Measurements from ENCODE around the gene TUBB. TPM values are rescaled to one million over a fixed set of nuclear protein-coding genes. Genes with fewer than 3 reads are reported as not detected.
A peak's percentile ranks its signal among the peaks of the same experiment; 100 is the strongest.

The TUBB gene
- total and polyA plus RNA-seq, 2 of the 8 experiments (the other 6 are each of a cell fraction or from before 2014, with no cell fraction given), result 1,880 to 3,022 TPM

DNA sequence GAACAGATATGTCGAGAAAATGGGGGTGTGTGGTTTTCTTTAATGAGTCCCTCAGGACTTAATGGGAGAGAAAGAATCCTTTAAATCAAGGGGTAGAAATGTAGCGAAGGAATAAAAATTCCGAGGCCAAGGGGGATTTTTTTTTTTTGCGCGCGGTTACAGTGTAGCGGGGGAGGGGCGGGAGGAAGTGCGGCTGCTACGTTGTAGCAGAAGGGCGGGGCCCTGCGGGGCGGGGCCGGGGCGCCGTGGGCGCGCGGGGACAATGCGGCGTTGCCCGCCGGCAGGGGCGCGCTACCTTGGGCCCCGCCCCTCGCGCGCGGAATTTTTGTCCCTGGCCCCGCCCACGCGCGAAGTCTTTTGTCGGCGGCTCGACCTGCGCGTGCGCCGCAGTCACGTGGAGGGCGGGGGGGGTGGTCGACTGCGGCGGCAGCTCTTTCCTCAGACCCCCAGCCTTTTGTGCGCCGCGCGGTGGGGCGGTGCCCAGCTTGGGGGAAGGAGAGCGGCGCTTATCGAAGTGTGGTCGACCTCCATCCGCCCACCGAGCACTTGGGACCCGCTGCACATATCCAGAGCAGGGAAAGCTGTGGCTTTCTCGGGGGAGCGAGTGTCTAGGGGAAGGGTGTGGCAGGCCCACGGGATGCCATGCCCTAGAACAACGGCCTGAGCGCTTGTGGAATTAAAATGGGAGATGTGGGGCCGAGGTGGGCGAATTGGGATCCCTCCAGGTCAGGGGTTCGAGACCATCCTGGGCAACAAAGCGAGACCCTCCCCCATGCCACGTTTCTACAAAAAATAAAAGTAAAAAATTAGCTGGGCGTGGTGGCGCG, 1.3 kb downstream of the TUBB start:
- WGBS, 2 experiments (ENCODE audit: extremely low coverage in 1 of 2, insufficient coverage in 1 of 2, insufficient read length in 1 of 2, insufficient replicate concordance in 2 of 2, low coverage in 1 of 2, low lambda C conversion rate in 2 of 2, missing lambda C conversion rate in 1 of 2), result 0% methylated on average over 42 of the region's 71 CpGs; no CpG with 5 or more reads in 1 of the 2 experiments
- H3K27me3 ChIP-seq (replicated peaks in 1 of 4; ENCODE audit: control insufficient read depth in 3 of 4, extremely low read depth in 1 of 4, insufficient read depth in 3 of 4, low read length in 3 of 4), result no peaks in the 10 kb centered on the region
- TF ChIP-seq BCL11A (IDR thresholded peaks at IDR 0.05; ENCODE audit: low read depth in 2 of 2, low read length in 2 of 2) (no peak), BACH1 (IDR thresholded peaks at IDR 0.05; ENCODE audit: low read length) (peak; percentile 96), SIRT6 (IDR thresholded peaks at IDR 0.05; ENCODE audit: low read length) (no peak), GTF2F1 (IDR thresholded peaks at IDR 0.05; ENCODE audit: borderline replicate concordance, low read depth, low read length) (no peak), HDAC2 (IDR thresholded peaks at IDR 0.05; ENCODE audit: borderline replicate concordance in 1 of 2, low read depth in 2 of 2, low read length in 2 of 2) (0 out of 4 replicates have a peak, but pooled peaks of 1 of the 2 experiments have one; percentile 63), EGR1 (IDR thresholded peaks at IDR 0.05; ENCODE audit: borderline replicate concordance, low read depth, low read length) (peak; percentile 53; the same call in 1 of the 2 replicates)
- TF ChIP-seq, protein P1, sequence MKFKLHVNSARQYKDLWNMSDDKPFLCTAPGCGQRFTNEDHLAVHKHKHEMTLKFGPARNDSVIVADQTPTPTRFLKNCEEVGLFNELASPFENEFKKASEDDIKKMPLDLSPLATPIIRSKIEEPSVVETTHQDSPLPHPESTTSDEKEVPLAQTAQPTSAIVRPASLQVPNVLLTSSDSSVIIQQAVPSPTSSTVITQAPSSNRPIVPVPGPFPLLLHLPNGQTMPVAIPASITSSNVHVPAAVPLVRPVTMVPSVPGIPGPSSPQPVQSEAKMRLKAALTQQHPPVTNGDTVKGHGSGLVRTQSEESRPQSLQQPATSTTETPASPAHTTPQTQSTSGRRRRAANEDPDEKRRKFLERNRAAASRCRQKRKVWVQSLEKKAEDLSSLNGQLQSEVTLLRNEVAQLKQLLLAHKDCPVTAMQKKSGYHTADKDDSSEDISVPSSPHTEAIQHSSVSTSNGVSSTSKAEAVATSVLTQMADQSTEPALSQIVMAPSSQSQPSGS (IDR thresholded peaks at IDR 0.05; ENCODE audit: low read length), result peak; percentile 26; the same call in 1 of the 2 replicates
- TF ChIP-seq, protein P2, sequence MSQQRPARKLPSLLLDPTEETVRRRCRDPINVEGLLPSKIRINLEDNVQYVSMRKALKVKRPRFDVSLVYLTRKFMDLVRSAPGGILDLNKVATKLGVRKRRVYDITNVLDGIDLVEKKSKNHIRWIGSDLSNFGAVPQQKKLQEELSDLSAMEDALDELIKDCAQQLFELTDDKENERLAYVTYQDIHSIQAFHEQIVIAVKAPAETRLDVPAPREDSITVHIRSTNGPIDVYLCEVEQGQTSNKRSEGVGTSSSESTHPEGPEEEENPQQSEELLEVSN (IDR thresholded peaks at IDR 0.05), result no peak

More for the DNA sequence above, 1.3 kb downstream of the TUBB start:
- Histone ChIP-seq H3K79me1 (ENCODE audit: low read depth, low read length) (no peaks in the 10 kb centered on the region), H3K23ac (ENCODE audit: insufficient read length) (no peak overlapping the region), H3K56ac (replicated peaks; ENCODE audit: insufficient read length, low read depth, low read length) (peak overlapping the region; percentile 91), H3K4me3 (ENCODE audit: extremely low read depth in 1 of 4, insufficient read depth in 2 of 4, low read depth in 3 of 4, low read length in 4 of 4) (peak overlapping the region; percentile 96 to 100 (median 96)), H3K27ac (ENCODE audit: low read depth, low read length) (peak overlapping the region; percentile 97), H4K91ac (replicated peaks; ENCODE audit: insufficient read length, low read length) (peak overlapping the region; percentile 89), H3K79me2 (ENCODE audit: control insufficient read depth in 1 of 2, insufficient read depth in 2 of 2, low read length in 2 of 2) (peaks cover 6 to 42% of the 10 kb centered on the region in 2 experiments), H2BK12ac (ENCODE audit: low read depth, low read length) (no peak overlapping the region; the same call in 1 of the 2 replicates), H3K4me1 (replicated peaks in 1 of 4; ENCODE audit: control insufficient read depth in 3 of 4, insufficient read depth in 4 of 4, low read length in 3 of 4) (peaks cover 0 to 4% (median 1%) of the 10 kb centered on the region in 4 experiments; a peak in 5 of 7 replicates), H2BK5ac (ENCODE audit: low read depth, low read length) (peak overlapping the region; percentile 91; the same call in 1 of the 2 replicates), H2AK5ac (ENCODE audit: low read depth, low read length) (peak overlapping the region; percentile 71; the same call in 1 of the 2 replicates), H3K4me2 (ENCODE audit: insufficient read depth in 1 of 2, low read depth in 2 of 2, low read length in 2 of 2) (peak overlapping the region; percentile 66 to 81), H2BK120ac (replicated peaks; ENCODE audit: low read depth, low read length) (no peak overlapping the region), H3K9ac (replicated peaks in 1 of 4; ENCODE audit: extremely low read depth in 1 of 4, low read depth in 3 of 4, low read length in 3 of 4) (peak overlapping the region; percentile 92 to 98 (median 96)), H3K18ac (ENCODE audit: extremely low read depth, low read length) (peak overlapping the region; percentile 91), H3K4ac (replicated peaks; ENCODE audit: insufficient read length, low read depth, low read length) (peak overlapping the region; percentile 73), H3K36me3 (ENCODE audit: control insufficient read depth in 2 of 4, insufficient read depth in 4 of 4, low read length in 3 of 4) (peaks cover 21 to 43% (median 32%) of the 10 kb centered on the region in 4 experiments), H4K8ac (ENCODE audit: extremely low read depth, insufficient read depth, low read length) (peak overlapping the region; percentile 91), H2BK20ac (ENCODE audit: low read length) (no peak overlapping the region), H4K5ac (ENCODE audit: insufficient read length, low read depth, low read length) (peak overlapping the region; percentile 63), H2AFZ (ENCODE audit: low read length) (no peak overlapping the region), H3K9me3 (ENCODE audit: insufficient read depth in 2 of 2, low read depth in 1 of 2, low read length in 1 of 2) (no peaks in the 10 kb centered on the region), H3K23me2 (ENCODE audit: low read depth, low read length) (peaks cover 12% of the 10 kb centered on the region), H3K14ac (ENCODE audit: insufficient read length) (no peak overlapping the region), H4K20me1 (replicated peaks in 1 of 2; ENCODE audit: control insufficient read depth in 1 of 2, insufficient read depth in 2 of 2, low read length in 2 of 2) (peaks cover 8 to 22% of the 10 kb centered on the region in 2 experiments), H2BK15ac (ENCODE audit: low read length) (no peak overlapping the region)
- POLR2A ChIA-PET (ENCODE audit: partially characterized antibody), result interaction anchor here (0.6 to 35.9 kb wide), 37 partner anchors 15 to 490 kb away, joined by 3 to 732 read pairs (median 5); partner anchors contain the start of genes ATAT1, DDR1, DHX16 and FLOT1
- DNase-seq (ENCODE audit: low read depth in 1 of 2, low spot score in 2 of 2) (peak in 1 of 2 experiments; percentile 91), FAIRE-seq (no peak)
- CTCF ChIA-PET (ENCODE audit: partially characterized antibody), result interaction anchor here (0.9 to 8.2 kb wide), 23 partner anchors 10 to 358 kb away, joined by 3 to 61 read pairs (median 5); partner anchors contain the start of genes FLOT1 and NRM
